SK-N-MC (cell line): ENCODE results near the gene DTNBP1.

Experiments
- DNase-seq: peaks from one replicate; pipeline ENCODE4 v3.0.0-alpha.2; 2011; ENCODE audit warnings: low read depth, low spot score
- H3K27ac ChIP-seq: fragments of 200-600 bp; sonication (generic); 2 replicates; pipeline ENCODE4 v1.5.1; 2016; ENCODE audit warnings: mixed run types
- H3K36me3 ChIP-seq: fragments of 200-600 bp; sonication (generic); 2 replicates; pipeline ENCODE4 v1.6.1; 2017; ENCODE audit warnings: antibody characterized with exemption, low read length, mixed read lengths; ENCODE audit not compliant: insufficient read depth
- H3K4me3 ChIP-seq: fragments of 200-600 bp; sonication (generic); 2 replicates; pipeline ENCODE4 v1.5.1; 2016
- H3K9ac ChIP-seq: fragments of 200-600 bp; sonication (generic); 2 replicates; pipeline ENCODE4 v1.8.0; 2017; ENCODE audit warnings: mixed run types, mixed read lengths; ENCODE audit not compliant: insufficient read length
- H3K9me3 ChIP-seq: fragments of 200-600 bp; sonication (generic); 2 replicates; pipeline ENCODE4 v1.6.1; 2017; ENCODE audit warnings: low read depth, mild to moderate bottlenecking, antibody characterized with exemption, low read length, moderate library complexity, mixed read lengths
- EZH2 ChIP-seq: fragments of 200-600 bp; sonication (generic); IDR thresholded peaks from one replicate; pipeline ENCODE4 v1.6.1; 2017; ENCODE audit warnings: antibody characterized with exemption
- FOXP2 ChIP-seq: optimal IDR thresholded peaks from 2 replicates; pipeline ENCODE3; 2011; ENCODE audit warnings: mild to moderate bottlenecking, moderate library complexity; ENCODE audit not compliant: insufficient read depth; ENCODE audit errors: extremely low read length, control extremely low read depth
- POLR2AphosphoS5 ChIP-seq: IDR thresholded peaks from 2 replicates; pipeline ENCODE4 v1.6.1; 2012; ENCODE audit warnings: mild to moderate bottlenecking, low read depth, low read length, borderline replicate concordance

Gene DTNBP1

GRCh38 chr6:15643542-15643941, 19.3 kb downstream of the DTNBP1 start:
- Histone ChIP-seq H3K9me3 (peaks cover 11% of the 10 kb centered on the region; the same call in 1 of the 2 replicates), H3K27ac (no peak overlapping the region), H3K4me3 (no peak overlapping the region), H3K36me3 (peaks cover 46% of the 10 kb centered on the region), H3K9ac (no peak overlapping the region)
- DNase-seq = no peak
- TF ChIP-seq FOXP2 (no peak), EZH2 (no peak), POLR2AphosphoS5 (no peak)

- no peak overlapping the region for H3K27ac ChIP-seq
- peaks cover 47% of the 10 kb centered on the region for H3K36me3 ChIP-seq
- no peak overlapping the region for H3K4me3 ChIP-seq
- H3K9me3 ChIP-seq = peaks cover 5% of the 10 kb centered on the region; the same call in 1 of the 2 replicates
- no peak overlapping the region for H3K9ac ChIP-seq
- no peak for DNase-seq
- TF ChIP-seq POLR2AphosphoS5 (no peak), EZH2 (no peak), FOXP2 (no peak)
Measured at GRCh38 chr6:15642276-15642675, 20.6 kb downstream of the DTNBP1 start.

GRCh38 chr6:15638373-15638772, 24.5 kb downstream of the DTNBP1 start:
- TF ChIP-seq POLR2AphosphoS5 (no peak), EZH2 (no peak), FOXP2 (no peak)
- no peak overlapping the region for H3K9ac ChIP-seq
- peaks cover 5% of the 10 kb centered on the region; the same call in 1 of the 2 replicates for H3K9me3 ChIP-seq
- H3K36me3 ChIP-seq = peaks cover 46% of the 10 kb centered on the region
- H3K4me3 ChIP-seq = no peak overlapping the region
- DNase-seq = no peak
- H3K27ac ChIP-seq = no peak overlapping the region

GRCh38 chr6:15631432-15631831, 31.4 kb downstream of the DTNBP1 start:
- no peak for TF ChIP-seq FOXP2
- Histone ChIP-seq H3K9ac (no peak overlapping the region), H3K27ac (peak overlapping the region; percentile 47), H3K4me3 (peak overlapping the region; percentile 20; the same call in 1 of the 2 replicates), H3K9me3 (no peaks in the 10 kb centered on the region), H3K36me3 (peaks cover 5% of the 10 kb centered on the region)
- no peak for DNase-seq

GRCh38 chr6:15630202-15630601, 32.6 kb downstream of the DTNBP1 start:
- Histone ChIP-seq H3K4me3 (no peak overlapping the region), H3K36me3 (peaks cover 3% of the 10 kb centered on the region; the same call in 1 of the 2 replicates)
- TF ChIP-seq EZH2 (no peak), FOXP2 (no peak), POLR2AphosphoS5 (no peak)

GRCh38 chr6:15629487-15629886, 33.3 kb downstream of the DTNBP1 start:
- Histone ChIP-seq H3K36me3 (peaks cover 3% of the 10 kb centered on the region; the same call in 1 of the 2 replicates), H3K27ac (peak overlapping the region; percentile 20; the same call in 1 of the 2 replicates), H3K9ac (no peak overlapping the region), H3K9me3 (no peaks in the 10 kb centered on the region), H3K4me3 (no peak overlapping the region)
- DNase-seq = no peak
- TF ChIP-seq FOXP2 (no peak), EZH2 (no peak), POLR2AphosphoS5 (no peak)

More at GRCh38 chr6:15630202-15630601, 32.6 kb downstream of the DTNBP1 start:
- Histone ChIP-seq H3K27ac (peak overlapping the region; percentile 20), H3K9ac (no peak overlapping the region), H3K9me3 (no peaks in the 10 kb centered on the region)
- no peak for DNase-seq

- DNase-seq = no peak
- Histone ChIP-seq H3K4me3 (peak overlapping the region; percentile 21; the same call in 1 of the 2 replicates), H3K36me3 (peaks cover 3% of the 10 kb centered on the region; the same call in 1 of the 2 replicates), H3K9me3 (no peaks in the 10 kb centered on the region), H3K27ac (peak overlapping the region; percentile 79), H3K9ac (peak overlapping the region; percentile 46)
- TF ChIP-seq EZH2 (no peak), POLR2AphosphoS5 (no peak), FOXP2 (peak; percentile 48)
Measured at GRCh38 chr6:15628499-15629131, 34.2 kb downstream of the DTNBP1 start.

GRCh38 chr6:15627821-15628220, 35.0 kb downstream of the DTNBP1 start:
- TF ChIP-seq EZH2 (no peak), FOXP2 (no peak), POLR2AphosphoS5 (no peak)
- Histone ChIP-seq H3K9ac (peak overlapping the region; percentile 58), H3K27ac (peak overlapping the region; percentile 89), H3K4me3 (peak overlapping the region; percentile 70), H3K36me3 (peaks cover 3% of the 10 kb centered on the region; the same call in 1 of the 2 replicates), H3K9me3 (no peaks in the 10 kb centered on the region)
- DNase-seq = no peak

- TF ChIP-seq EZH2 = no peak
- no peak for TF ChIP-seq POLR2AphosphoS5
- TF ChIP-seq FOXP2 = no peak
- Histone ChIP-seq H3K27ac (peak overlapping the region; percentile 89), H3K36me3 (peaks cover 3% of the 10 kb centered on the region; the same call in 1 of the 2 replicates), H3K9ac (peak overlapping the region; percentile 58), H3K4me3 (peak overlapping the region; percentile 70), H3K9me3 (no peaks in the 10 kb centered on the region)
- no peak for DNase-seq
Measured at GRCh38 chr6:15626878-15627674, 35.8 kb downstream of the DTNBP1 start.
